ENCODE measurements around the gene USP17L22. TPM values are rescaled to one million over a fixed set of nuclear protein-coding genes. Genes with fewer than 3 reads are reported as not detected.
"Not testable (repeated sequence)": the region's sequence is repeated elsewhere in the genome, so short reads cannot be mapped to it uniquely, and the experiment has no call there.

USP17L22 gene
- not detected in 2 replicates for total RNA-seq (2014; rRNA removed; shearing (Covaris generic))

DNA sequence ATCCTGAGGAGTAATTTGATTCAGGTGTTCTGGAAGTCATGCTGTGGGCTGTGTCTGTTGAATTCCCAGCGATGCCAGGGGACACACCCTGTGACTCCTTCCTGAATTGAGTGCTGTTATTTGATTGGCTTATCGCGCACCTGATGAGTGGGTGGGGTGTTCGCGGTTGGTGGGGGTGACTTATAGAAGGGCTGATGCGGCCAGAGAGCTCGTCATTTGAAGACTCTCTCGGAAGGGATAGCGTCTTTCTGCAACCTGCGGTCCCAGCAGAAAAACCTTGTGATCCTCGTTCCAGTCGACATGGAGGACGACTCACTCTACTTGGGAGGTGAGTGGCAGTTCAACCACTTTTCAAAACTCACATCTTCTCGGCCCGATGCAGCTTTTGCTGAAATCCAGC, at the start of gene USP17L22:
Gene USP17L22, plus strand, starts transcription at position 301 of the 400 bp plus-strand sequence. Its CDS starts 0 bp downstream, at position 301.
- DNase-seq (ENCODE audit: low spot score) = not testable (repeated sequence)

DNA sequence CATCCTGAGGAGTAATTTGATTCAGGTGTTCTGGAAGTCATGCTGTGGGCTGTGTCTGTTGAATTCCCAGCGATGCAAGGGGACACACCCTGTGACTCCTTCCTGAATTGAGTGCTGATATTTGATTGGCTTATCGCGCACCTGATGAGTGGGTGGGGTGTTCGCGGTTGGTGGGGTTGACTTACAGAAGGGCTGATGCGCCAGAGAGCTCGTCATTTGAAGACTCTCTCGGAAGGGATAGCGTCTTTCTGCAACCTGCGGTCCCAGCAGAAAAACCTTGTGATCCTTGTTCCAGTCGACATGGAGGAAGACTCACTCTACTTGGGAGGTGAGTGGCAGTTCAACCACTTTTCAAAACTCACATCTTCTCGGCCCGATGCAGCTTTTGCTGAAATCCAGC, 47.6 kb upstream of the USP17L22 start, which contains the start of gene USP17L12:
Gene USP17L12, plus strand, starts transcription at position 301 of the 400 bp plus-strand sequence. Its CDS starts 0 bp downstream, at position 301.
- DNase-seq (ENCODE audit: low spot score) = not testable (repeated sequence)

GRCh38 chr4:9224596-9224995, 42.8 kb upstream of the USP17L22 start, which contains the start of gene USP17L13:
USP17L13 (plus strand) TSS chr4:9224896; CDS start chr4:9224896, 0 bp downstream.
- not testable (repeated sequence) for DNase-seq (ENCODE audit: low spot score)

GRCh38 chr4:9230249-9230648, 37.2 kb upstream of the USP17L22 start:
- DNase-seq (ENCODE audit: low spot score) = not testable (repeated sequence)

GRCh38 chr4:9234085-9234484, 33.3 kb upstream of the USP17L22 start, which contains the start of gene USP17L15:
USP17L15 (plus strand) TSS chr4:9234385; CDS start chr4:9234385, 0 bp downstream.
- DNase-seq (ENCODE audit: low spot score) = not testable (repeated sequence)

GRCh38 chr4:9238461-9238860, 29.0 kb upstream of the USP17L22 start:
- DNase-seq (ENCODE audit: low spot score) = not testable (repeated sequence)

DNA sequence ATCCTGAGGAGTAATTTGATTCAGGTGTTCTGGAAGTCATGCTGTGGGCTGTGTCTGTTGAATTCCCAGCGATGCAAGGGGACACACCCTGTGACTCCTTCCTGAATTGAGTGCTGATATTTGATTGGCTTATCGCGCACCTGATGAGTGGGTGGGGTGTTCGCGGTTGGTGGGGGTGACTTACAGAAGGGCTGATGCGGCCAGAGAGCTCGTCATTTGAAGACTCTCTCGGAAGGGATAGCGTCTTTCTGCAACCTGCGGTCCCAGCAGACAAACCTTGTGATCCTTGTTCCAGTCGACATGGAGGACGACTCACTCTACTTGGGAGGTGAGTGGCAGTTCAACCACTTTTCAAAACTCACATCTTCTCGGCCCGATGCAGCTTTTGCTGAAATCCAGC, 23.8 kb upstream of the USP17L22 start, which contains the start of gene USP17L17:
Gene USP17L17, plus strand, starts transcription at position 301 of the 400 bp plus-strand sequence. Its CDS starts 0 bp downstream, at position 301.
- not testable (repeated sequence) for DNase-seq (ENCODE audit: low spot score)

DNA sequence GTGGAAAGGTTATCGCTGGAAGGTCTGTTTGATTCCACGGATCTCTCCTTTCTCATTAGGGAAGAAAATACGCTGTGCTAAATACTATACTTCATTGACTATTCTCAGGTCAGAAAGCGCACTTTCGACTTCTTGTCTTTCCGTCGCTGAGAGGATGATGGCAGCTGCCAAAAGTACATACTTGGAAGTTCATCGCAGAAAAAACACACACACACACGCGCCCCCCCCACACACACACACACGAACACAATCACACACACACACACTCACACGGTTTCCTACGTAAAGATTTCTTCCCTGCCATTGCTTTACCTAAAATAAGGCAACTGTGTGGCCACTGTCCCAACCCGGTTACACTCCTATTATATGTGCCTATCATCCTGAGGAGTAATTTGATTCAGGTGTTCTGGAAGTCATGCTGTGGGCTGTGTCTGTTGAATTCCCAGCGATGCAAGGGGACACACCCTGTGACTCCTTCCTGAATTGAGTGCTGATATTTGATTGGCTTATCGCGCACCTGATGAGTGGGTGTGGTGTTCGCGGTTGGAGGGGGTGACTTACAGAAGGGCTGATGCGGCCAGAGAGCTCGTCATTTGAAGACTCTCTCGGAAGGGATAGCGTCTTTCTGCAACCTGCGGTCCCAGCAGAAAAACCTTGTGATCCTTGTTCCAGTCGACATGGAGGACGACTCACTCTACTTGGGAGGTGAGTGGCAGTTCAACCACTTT, 19.3 kb upstream of the USP17L22 start, which contains the start of gene USP17L18:
Gene USP17L18, plus strand, starts transcription at position 678 of the 728 bp plus-strand sequence. Its CDS starts 0 bp downstream, at position 678.
- not testable (repeated sequence) for DNase-seq (ENCODE audit: low spot score)

- DNase-seq (ENCODE audit: low spot score) = not testable (repeated sequence)
These were observed 14.3 kb upstream of the USP17L22 start, which contains the start of gene USP17L19 for GRCh38 chr4:9253078-9253477. USP17L19 (plus strand) TSS chr4:9253378; CDS start chr4:9253378, 0 bp downstream.

GRCh38 chr4:9257824-9258223, 9.6 kb upstream of the USP17L22 start, which contains the start of gene USP17L20:
USP17L20 (plus strand) TSS chr4:9258124; CDS start chr4:9258124, 0 bp downstream.
- not testable (repeated sequence) for DNase-seq (ENCODE audit: low spot score)

DNA sequence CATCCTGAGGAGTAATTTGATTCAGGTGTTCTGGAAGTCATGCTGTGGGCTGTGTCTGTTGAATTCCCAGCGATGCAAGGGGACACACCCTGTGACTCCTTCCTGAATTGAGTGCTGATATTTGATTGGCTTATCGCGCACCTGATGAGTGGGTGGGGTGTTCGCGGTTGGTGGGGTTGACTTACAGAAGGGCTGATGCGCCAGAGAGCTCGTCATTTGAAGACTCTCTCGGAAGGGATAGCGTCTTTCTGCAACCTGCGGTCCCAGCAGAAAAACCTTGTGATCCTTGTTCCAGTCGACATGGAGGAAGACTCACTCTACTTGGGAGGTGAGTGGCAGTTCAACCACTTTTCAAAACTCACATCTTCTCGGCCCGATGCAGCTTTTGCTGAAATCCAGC, 4.8 kb upstream of the USP17L22 start, which contains the start of gene USP17L21:
Gene USP17L21, plus strand, starts transcription at position 301 of the 400 bp plus-strand sequence. Its CDS starts 0 bp downstream, at position 301.
- DNase-seq (ENCODE audit: low spot score) = not testable (repeated sequence)

- not testable (repeated sequence) for DNase-seq (ENCODE audit: low spot score)
These were observed 4.3 kb downstream of the USP17L22 start for GRCh38 chr4:9271719-9272118.

Other genes with a start within 250 kb of the USP17L22 start
- gene FAM90A26, start 97.2 kb upstream of the USP17L22 start, total RNA-seq (2014; rRNA removed; shearing (Covaris generic)) = not detected in 2 replicates
- not detected in 2 replicates for gene USP17L10, start 57.0 kb upstream of the USP17L22 start, total RNA-seq (2014; rRNA removed; shearing (Covaris generic))
- not detected in 2 replicates for gene USP17L11, start 52.2 kb upstream of the USP17L22 start, total RNA-seq (2014; rRNA removed; shearing (Covaris generic))
- not detected in 2 replicates for gene USP17L12, start 47.5 kb upstream of the USP17L22 start, total RNA-seq (2014; rRNA removed; shearing (Covaris generic))
- not detected in 2 replicates for gene USP17L13, start 42.7 kb upstream of the USP17L22 start, total RNA-seq (2014; rRNA removed; shearing (Covaris generic))
- not detected in 2 replicates for gene USP17L15, start 33.2 kb upstream of the USP17L22 start, total RNA-seq (2014; rRNA removed; shearing (Covaris generic))
- not detected in 2 replicates for gene USP17L17, start 23.7 kb upstream of the USP17L22 start, total RNA-seq (2014; rRNA removed; shearing (Covaris generic))
- not detected in 2 replicates for gene USP17L18, start 19.0 kb upstream of the USP17L22 start, total RNA-seq (2014; rRNA removed; shearing (Covaris generic))
- not detected in 2 replicates for gene USP17L19, start 14.2 kb upstream of the USP17L22 start, total RNA-seq (2014; rRNA removed; shearing (Covaris generic))
- not detected in 2 replicates for gene USP17L20, start 9.5 kb upstream of the USP17L22 start, total RNA-seq (2014; rRNA removed; shearing (Covaris generic))
- gene USP17L21, start 4.7 kb upstream of the USP17L22 start, total RNA-seq (2014; rRNA removed; shearing (Covaris generic)) = not detected in 2 replicates
- gene USP17L24, start 57.5 kb downstream of the USP17L22 start, total RNA-seq (2014; rRNA removed; shearing (Covaris generic)) = not detected in 2 replicates
- gene USP17L25, start 62.3 kb downstream of the USP17L22 start, total RNA-seq (2014; rRNA removed; shearing (Covaris generic)) = not detected in 2 replicates
- not detected in 2 replicates for gene USP17L26, start 67.0 kb downstream of the USP17L22 start, total RNA-seq (2014; rRNA removed; shearing (Covaris generic))
- gene USP17L5, start 71.8 kb downstream of the USP17L22 start, total RNA-seq (2014; rRNA removed; shearing (Covaris generic)) = not detected in 2 replicates
- gene USP17L27, start 76.5 kb downstream of the USP17L22 start, total RNA-seq (2014; rRNA removed; shearing (Covaris generic)) = not detected in 2 replicates
- not detected in 2 replicates for gene USP17L28, start 81.3 kb downstream of the USP17L22 start, total RNA-seq (2014; rRNA removed; shearing (Covaris generic))
- gene USP17L29, start 86.0 kb downstream of the USP17L22 start, total RNA-seq (2014; rRNA removed; shearing (Covaris generic)) = not detected in 2 replicates
- not detected in 2 replicates for gene USP17L30, start 95.5 kb downstream of the USP17L22 start, total RNA-seq (2014; rRNA removed; shearing (Covaris generic))
- gene DEFB131A, start 176.8 kb downstream of the USP17L22 start, total RNA-seq (2014; rRNA removed; shearing (Covaris generic)) = not detected in 2 replicates